Activated CD8-positive, alpha-beta memory T cell treated with anti-CD3 and anti-CD28 coated beads, Interleukin-2, amount 10 ng/mL, durations not matched to agents 7 days and 5 days (primary cell): Measurements from ENCODE around the gene MAML1. TPM values are rescaled to one million over a fixed set of nuclear protein-coding genes. Genes with fewer than 3 reads are reported as not detected.
"Not testable (repeated sequence)": the region's sequence is repeated elsewhere in the genome, so short reads cannot be mapped to it uniquely, and the experiment has no call there.

ENCODE experiments used
- ATAC-seq: fragments of 150-1000 bp; cut with Tn5 transposase; one replicate; pipeline ENCODE4 v1.10.0; 2021; ENCODE audit warnings: moderate library complexity
- CTCF ChIA-PET: fragments of 350-600 bp; sonication (Branson Sonifier 250); formaldehyde crosslinking; loops from one replicate; lab custom pipeline; 2021; ENCODE audit warnings: antibody characterized with exemption; lab: Charles Lee
- DNase-seq: peaks from one replicate; pipeline ENCODE4 v3.0.0-alpha.2; 2020
- H3K27ac Mint-ChIP-seq: one replicate; pipeline ENCODE4 v1.8.0; 2021; ENCODE audit warnings: mild to moderate bottlenecking, mixed read lengths
- H3K27me3 Mint-ChIP-seq: one replicate; pipeline ENCODE4 v1.8.0; 2021; ENCODE audit warnings: mixed read lengths
- H3K36me3 Mint-ChIP-seq: one replicate; pipeline ENCODE4 v1.8.0; 2021; ENCODE audit warnings: mild to moderate bottlenecking, mixed read lengths
- H3K4me1 Mint-ChIP-seq: one replicate; pipeline ENCODE4 v1.8.0; 2021; ENCODE audit warnings: mixed read lengths
- H3K4me3 Mint-ChIP-seq: one replicate; pipeline ENCODE4 v1.8.0; 2021; ENCODE audit warnings: mild to moderate bottlenecking, moderate library complexity, mixed read lengths
- H3K9me3 Mint-ChIP-seq: one replicate; pipeline ENCODE4 v1.8.0; 2022; ENCODE audit warnings: low read depth, mixed read lengths
- total RNA-seq, 2 experiments: library from RNA; stranded (reverse); gene quantifications; one replicate each; pipeline ENCODE4 v1.2.3, GENCODE V29; 2021

MAML1 gene
- total RNA-seq, 2 experiments from 2014 or later = 34.7 to 34.9 TPM

DNA sequence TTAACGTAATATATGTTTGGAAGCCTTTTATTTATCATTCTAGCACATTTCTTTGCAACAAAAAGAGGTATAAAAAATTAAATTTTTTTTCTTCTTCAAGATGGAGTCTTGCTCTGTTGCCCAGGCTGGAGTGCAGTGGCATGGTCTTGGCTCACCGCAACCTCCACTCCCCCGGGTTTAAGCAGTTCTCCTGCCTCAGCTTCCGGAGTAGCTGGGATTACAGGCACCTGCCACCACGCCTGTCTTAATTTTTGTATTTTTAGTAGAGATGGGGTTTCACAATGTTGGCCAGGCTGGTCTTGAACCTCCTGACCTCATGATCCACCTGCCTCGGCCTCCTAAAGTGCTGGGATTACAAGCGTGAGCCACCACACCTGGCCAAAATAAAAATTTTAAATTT, 11.5 kb downstream of the MAML1 start:
- DNase-seq, H3K27me3 Mint-ChIP-seq, H3K4me1 Mint-ChIP-seq, H3K9me3 Mint-ChIP-seq, H3K27ac Mint-ChIP-seq, H3K4me3 Mint-ChIP-seq, ATAC-seq: not testable (repeated sequence)
- CTCF ChIA-PET = interaction anchor here (0.6 to 2.3 kb wide), 2 partner anchors 11 to 1556 kb away, joined by 3 to 6 read pairs; partner anchors contain the start of gene MAML1
- H3K36me3 Mint-ChIP-seq = peaks cover 28% of the 10 kb centered on the region

DNA sequence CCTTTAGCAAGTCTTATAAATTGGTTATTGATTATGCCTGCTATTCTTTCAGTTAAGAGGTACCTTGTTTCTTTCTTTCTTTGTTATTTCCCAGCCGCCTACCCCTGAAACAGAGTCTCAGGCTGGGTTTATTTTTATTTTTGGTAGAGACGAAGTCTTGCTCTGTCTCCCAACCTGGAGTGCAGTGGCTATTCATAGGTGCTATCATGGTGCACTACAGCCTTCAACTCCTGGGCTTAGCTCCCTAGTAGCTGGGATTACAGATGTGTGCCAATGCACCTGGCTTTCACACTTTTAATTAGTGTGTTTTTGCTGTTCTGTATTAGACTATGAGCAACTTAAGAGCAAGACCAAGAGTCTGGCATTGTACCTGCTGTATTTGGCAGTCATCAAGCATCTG, 14.2 kb downstream of the MAML1 start:
- peaks cover 8% of the 10 kb centered on the region for H3K4me1 Mint-ChIP-seq
- H3K9me3 Mint-ChIP-seq = no peaks in the 10 kb centered on the region
- ATAC-seq (no peak), DNase-seq (no peak)
- no peaks in the 10 kb centered on the region for H3K27me3 Mint-ChIP-seq
- H3K27ac Mint-ChIP-seq = no peak overlapping the region
- CTCF ChIA-PET = no interaction called here
- H3K36me3 Mint-ChIP-seq = peaks cover 22% of the 10 kb centered on the region
- H3K4me3 Mint-ChIP-seq = no peak overlapping the region

GRCh38 chr5:179747811-179748210, 15.2 kb downstream of the MAML1 start:
- Mint-ChIP-seq H3K4me1 (peaks cover 8% of the 10 kb centered on the region), H3K36me3 (peaks cover 21% of the 10 kb centered on the region), H3K27me3 (no peaks in the 10 kb centered on the region), H3K9me3 (no peaks in the 10 kb centered on the region), H3K27ac (no peak overlapping the region), H3K4me3 (no peak overlapping the region)
- ATAC-seq = no peak
- CTCF ChIA-PET = no interaction called here
- DNase-seq = no peak

- peak overlapping the region; percentile 24 for H3K27ac Mint-ChIP-seq
- CTCF ChIA-PET = interaction anchor here (5.5 kb wide), 1 partner anchor 13 kb away, joined by 26 read pairs; no protein-coding TSS in a partner anchor
Measured at GRCh38 chr5:179749857-179750508, 17.4 kb downstream of the MAML1 start.

DNA sequence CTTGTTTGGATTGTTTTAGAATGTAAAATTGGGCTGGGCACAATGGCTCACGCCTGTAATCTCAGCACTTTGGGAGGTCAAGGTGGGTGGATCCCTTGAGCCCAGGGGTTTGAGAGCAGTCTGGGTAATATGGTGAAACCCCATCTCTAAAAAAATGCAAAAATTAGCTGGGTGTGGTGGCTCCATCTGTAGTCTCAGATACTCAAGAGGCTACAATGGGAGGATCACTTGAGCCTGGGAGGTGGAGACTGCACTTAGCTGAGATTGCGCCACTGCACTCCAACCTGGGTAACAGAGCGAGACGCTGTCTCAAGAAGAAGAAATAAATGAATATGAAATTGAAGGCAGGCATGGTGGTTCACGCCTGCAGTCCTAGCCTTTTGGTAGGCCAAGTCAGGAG, 21.3 kb downstream of the MAML1 start:
- peaks cover 13% of the 10 kb centered on the region for H3K36me3 Mint-ChIP-seq
- no peaks in the 10 kb centered on the region for H3K27me3 Mint-ChIP-seq
- no peak overlapping the region for H3K4me3 Mint-ChIP-seq
- DNase-seq (no peak), ATAC-seq (no peak)
- H3K9me3 Mint-ChIP-seq = no peaks in the 10 kb centered on the region
- CTCF ChIA-PET = interaction anchor here (5.5 kb wide), 1 partner anchor 9 kb away, joined by 26 read pairs; no protein-coding TSS in a partner anchor
- H3K27ac Mint-ChIP-seq = no peak overlapping the region
- peaks cover 22% of the 10 kb centered on the region for H3K4me1 Mint-ChIP-seq

More at GRCh38 chr5:179749857-179750508, 17.4 kb downstream of the MAML1 start:
- ATAC-seq (no peak), DNase-seq (no peak)
- Mint-ChIP-seq H3K9me3 (no peaks in the 10 kb centered on the region), H3K4me3 (no peak overlapping the region), H3K36me3 (peaks cover 24% of the 10 kb centered on the region), H3K27me3 (no peaks in the 10 kb centered on the region), H3K4me1 (peaks cover 21% of the 10 kb centered on the region)

DNA sequence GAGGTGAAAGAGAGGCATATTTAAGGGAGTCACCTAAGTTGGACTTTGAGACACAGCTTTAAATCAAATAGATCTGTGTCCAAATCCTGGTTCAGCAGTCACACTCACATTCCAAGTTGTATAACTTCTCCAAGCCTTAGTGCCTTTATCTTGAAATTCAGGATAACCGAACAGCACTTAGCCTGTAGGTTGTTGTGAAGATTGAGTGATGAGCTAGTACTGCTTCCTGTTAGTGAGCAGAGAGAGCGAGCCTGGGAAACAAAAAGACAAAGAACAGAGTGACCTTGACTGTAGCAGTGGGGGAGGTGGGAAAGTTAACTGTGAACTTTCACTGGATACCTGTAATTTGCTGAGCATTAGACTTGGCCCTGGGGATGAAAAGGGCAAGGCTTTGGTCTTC, 22.4 kb downstream of the MAML1 start:
- DNase-seq (no peak), ATAC-seq (no peak)
- H3K4me3 Mint-ChIP-seq = no peak overlapping the region
- H3K27ac Mint-ChIP-seq = no peak overlapping the region
- CTCF ChIA-PET = no interaction called here
- H3K4me1 Mint-ChIP-seq = peaks cover 32% of the 10 kb centered on the region
- no peaks in the 10 kb centered on the region for H3K27me3 Mint-ChIP-seq
- peaks cover 13% of the 10 kb centered on the region for H3K36me3 Mint-ChIP-seq
- H3K9me3 Mint-ChIP-seq = no peaks in the 10 kb centered on the region

GRCh38 chr5:179758955-179759354, 26.3 kb downstream of the MAML1 start:
- H3K9me3 Mint-ChIP-seq = no peaks in the 10 kb centered on the region
- CTCF ChIA-PET = interaction anchor here (1.1 kb wide), 1 partner anchor 43 kb away, joined by 3 read pairs; no protein-coding TSS in a partner anchor
- H3K36me3 Mint-ChIP-seq = peaks cover 2% of the 10 kb centered on the region
- DNase-seq = no peak
- no peak overlapping the region for H3K27ac Mint-ChIP-seq
- ATAC-seq = no peak
- peaks cover 52% of the 10 kb centered on the region for H3K4me1 Mint-ChIP-seq
- no peaks in the 10 kb centered on the region for H3K27me3 Mint-ChIP-seq
- H3K4me3 Mint-ChIP-seq = no peak overlapping the region

GRCh38 chr5:179759581-179760551, 27.2 kb downstream of the MAML1 start:
- Mint-ChIP-seq H3K36me3 (peaks cover 2% of the 10 kb centered on the region), H3K27ac (peak overlapping the region; percentile 58), H3K4me3 (no peak overlapping the region), H3K9me3 (no peaks in the 10 kb centered on the region), H3K4me1 (peaks cover 48% of the 10 kb centered on the region), H3K27me3 (no peaks in the 10 kb centered on the region)
- CTCF ChIA-PET = interaction anchor here (1.1 kb wide), 1 partner anchor 42 kb away, joined by 3 read pairs; no protein-coding TSS in a partner anchor
- ATAC-seq = no peak
- DNase-seq = no peak

- peak overlapping the region; percentile 50 for H3K27ac Mint-ChIP-seq
- H3K27me3 Mint-ChIP-seq = no peaks in the 10 kb centered on the region
- CTCF ChIA-PET = interaction anchor here (0.8 to 3.6 kb wide), 21 partner anchors 9 to 329 kb away, joined by 3 to 49 read pairs (median 7); partner anchors contain the start of genes LTC4S, MAML1, MGAT4B and TBC1D9B
- peaks cover 11% of the 10 kb centered on the region for H3K36me3 Mint-ChIP-seq
- H3K4me1 Mint-ChIP-seq = peaks cover 47% of the 10 kb centered on the region
- no peak overlapping the region for H3K4me3 Mint-ChIP-seq
- peak; percentile 66 for DNase-seq
- ATAC-seq = peak; percentile 70
- H3K9me3 Mint-ChIP-seq = no peaks in the 10 kb centered on the region
Measured at GRCh38 chr5:179762079-179762780, 29.6 kb downstream of the MAML1 start.

DNA sequence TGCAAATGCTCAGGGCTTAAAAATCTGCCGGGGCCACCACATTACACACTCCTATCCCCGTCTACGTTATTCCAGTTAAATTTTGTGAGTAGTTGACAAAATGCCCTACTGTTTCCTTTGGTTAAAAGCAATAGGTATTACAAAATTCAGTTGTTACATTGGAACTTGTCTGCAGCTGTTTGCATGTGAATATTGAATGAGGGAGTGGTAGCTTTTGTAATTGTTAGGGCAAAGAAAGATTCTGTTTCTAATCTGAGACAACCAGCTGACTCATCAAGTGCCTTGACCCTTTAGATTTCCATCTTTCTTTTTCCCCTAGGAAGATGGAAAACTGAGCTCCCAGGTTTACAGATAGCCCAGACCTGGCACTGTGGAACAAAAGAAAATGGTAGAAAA, 30.2 kb downstream of the MAML1 start:
- no peaks in the 10 kb centered on the region for H3K9me3 Mint-ChIP-seq
- peak overlapping the region; percentile 50 for H3K27ac Mint-ChIP-seq
- CTCF ChIA-PET = interaction anchor here (0.9 to 3.6 kb wide), 24 partner anchors 9 to 328 kb away, joined by 3 to 49 read pairs (median 6); partner anchors contain the start of genes LTC4S, MAML1, MGAT4B and TBC1D9B
- H3K4me3 Mint-ChIP-seq = no peak overlapping the region
- no peak for DNase-seq
- no peaks in the 10 kb centered on the region for H3K27me3 Mint-ChIP-seq
- peaks cover 47% of the 10 kb centered on the region for H3K4me1 Mint-ChIP-seq
- no peak for ATAC-seq
- H3K36me3 Mint-ChIP-seq = peaks cover 11% of the 10 kb centered on the region

GRCh38 chr5:179763215-179763945, 30.8 kb downstream of the MAML1 start:
- Mint-ChIP-seq H3K4me3 (no peak overlapping the region), H3K36me3 (peaks cover 12% of the 10 kb centered on the region), H3K27me3 (no peaks in the 10 kb centered on the region), H3K9me3 (no peaks in the 10 kb centered on the region), H3K27ac (no peak overlapping the region), H3K4me1 (peaks cover 47% of the 10 kb centered on the region)
- ATAC-seq = peak; percentile 66
- CTCF ChIA-PET = interaction anchor here (0.9 to 3.6 kb wide), 26 partner anchors 8 to 330 kb away, joined by 3 to 49 read pairs (median 6); partner anchors contain the start of genes LTC4S, MAML1, MGAT4B and TBC1D9B
- DNase-seq = peak; percentile 68

DNA sequence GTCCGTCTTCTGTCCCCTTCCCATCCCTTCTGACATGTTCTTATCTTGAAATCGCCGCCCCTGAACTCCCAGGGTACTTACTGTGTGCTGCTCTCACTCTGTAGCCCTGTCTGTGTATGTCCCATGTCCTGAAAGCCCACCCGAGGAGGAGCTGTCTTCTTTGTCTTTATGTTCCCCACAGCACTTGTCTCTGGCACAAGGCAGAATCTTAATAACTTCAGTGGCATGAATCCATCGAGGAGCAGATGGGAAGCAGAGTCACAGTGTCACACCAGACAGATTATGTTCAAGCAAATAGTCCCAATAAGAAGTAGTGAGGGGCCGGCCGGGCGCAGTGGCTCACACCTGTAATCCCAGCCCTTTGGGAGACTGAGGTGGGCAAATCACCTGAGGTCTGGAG, 31.4 kb downstream of the MAML1 start:
- Mint-ChIP-seq H3K36me3 (peaks cover 11% of the 10 kb centered on the region), H3K27me3 (no peaks in the 10 kb centered on the region), H3K9me3 (no peaks in the 10 kb centered on the region), H3K4me1 (peaks cover 45% of the 10 kb centered on the region), H3K27ac (no peak overlapping the region), H3K4me3 (no peak overlapping the region)
- DNase-seq = no peak
- ATAC-seq = no peak
- CTCF ChIA-PET = interaction anchor here (1.0 to 3.6 kb wide), 12 partner anchors 12 to 329 kb away, joined by 3 to 49 read pairs (median 6); partner anchors contain the start of genes LTC4S, MGAT4B and TBC1D9B
